GM12878 (cell line): Measurements from ENCODE around the gene RET. TPM values are rescaled to one million over a fixed set of nuclear protein-coding genes. Genes with fewer than 3 reads are reported as not detected.

ENCODE experiments used
- ATAC-seq: fragments of 200-7000 bp; cut with Tn5 transposase; 3 replicates; pipeline ENCODE4 v1.9.1; 2020; ENCODE audit warnings: mild to moderate bottlenecking, moderate library complexity
- BruUV-seq: library from RNA; stranded (reverse); fragments of 400-500 nt; replicated peaks from 2 replicates; lab custom pipeline; 2021; lab: Mats Ljungman, UMichigan
- CTCF ChIA-PET: fragments of 300-600 bp; sonication (Branson Sonifier 250); formaldehyde crosslinking; extraction: SDS; loops from one replicate; lab custom pipeline; 2021; ENCODE audit warnings: inconsistent platforms; lab: Yijun Ruan, JAX
- POLR2A ChIA-PET: fragments of 350-600 bp; formaldehyde crosslinking; extraction: SDS; loops from one replicate; lab custom pipeline; 2021; ENCODE audit warnings: inconsistent platforms; lab: Charles Lee
- RAD21 ChIA-PET: fragments of 300-600 bp; sonication (Branson Sonifier 250); formaldehyde crosslinking; loops from one replicate; lab custom pipeline; 2023; ENCODE audit warnings: antibody characterized with exemption; ENCODE audit not compliant: unreplicated experiment; lab: Charles Lee
- SMC1A ChIA-PET: fragments of 300-600 bp; sonication (Branson Sonifier 250); formaldehyde crosslinking; loops from one replicate; lab custom pipeline; 2023; ENCODE audit not compliant: unreplicated experiment, uncharacterized antibody; lab: Charles Lee
- DNase-seq: peaks from one replicate; pipeline ENCODE4 v3.0.0-alpha.2; 2011; ENCODE audit warnings: low read depth, low spot score
- FAIRE-seq: peaks from 3 replicates; lab custom pipeline; 2011; peaks lifted over from hg19 to GRCh38; lab: Jason Lieb, UNC
- H2AFZ ChIP-seq: 2 replicates; pipeline ENCODE4 v1.6.0; 2011; ENCODE audit warnings: low read depth, low read length, control low read depth; ENCODE audit not compliant: control insufficient read depth
- H3K27ac ChIP-seq: 2 replicates; pipeline ENCODE4 v1.5.1; 2011; ENCODE audit warnings: control low read depth; ENCODE audit not compliant: control insufficient read depth, insufficient read depth
- H3K27me3 ChIP-seq, 2 experiments: replicated peaks in 1 of 2; 2 replicates each; pipeline versions ENCODE4 v1.6.0 to v1.6.1; 2011; ENCODE audit warnings: low read length in 1 of 2; ENCODE audit not compliant: control insufficient read depth in 2 of 2, insufficient read depth in 2 of 2
- H3K36me3 ChIP-seq, 2 experiments: 2 replicates each; pipeline ENCODE4 v1.5.1; 2011; ENCODE audit warnings: low read length in 1 of 2; ENCODE audit not compliant: control insufficient read depth in 2 of 2, insufficient read depth in 2 of 2
- H3K4me1 ChIP-seq: 2 replicates; pipeline ENCODE4 v1.6.1; 2011; ENCODE audit warnings: mild to moderate bottlenecking, low read length, moderate library complexity, mixed read lengths; ENCODE audit not compliant: control insufficient read depth, insufficient read depth
- H3K4me2 ChIP-seq: 2 replicates; pipeline ENCODE4 v1.6.0; 2011; ENCODE audit warnings: control low read depth; ENCODE audit not compliant: control insufficient read depth, insufficient read depth
- H3K4me3 ChIP-seq: fragments of 200-600 bp; sonication (generic); 2 replicates; pipeline ENCODE4 v1.5.1; 2016
- H3K79me2 ChIP-seq: 2 replicates; pipeline ENCODE4 v1.6.0; 2011; ENCODE audit warnings: low read length; ENCODE audit not compliant: control insufficient read depth, insufficient read depth
- H3K9ac ChIP-seq: 2 replicates; pipeline ENCODE4 v1.8.0; 2011; ENCODE audit warnings: low read length, control low read depth, mixed read lengths; ENCODE audit not compliant: control insufficient read depth, insufficient read depth
- H3K9me3 ChIP-seq: replicated peaks from 3 replicates; pipeline ENCODE4 v1.5.1; 2011; ENCODE audit warnings: mild to moderate bottlenecking, low read length; ENCODE audit not compliant: control insufficient read depth, insufficient read depth
- H4K20me1 ChIP-seq: 2 replicates; pipeline ENCODE4 v1.6.0; 2011; ENCODE audit not compliant: control insufficient read depth, insufficient read depth
- ASH2L ChIP-seq: fragments of 300-600, 200-600 bp; sonication (generic); IDR thresholded peaks from 2 replicates; pipeline ENCODE4 v1.6.1; 2017; ENCODE audit warnings: low read depth, mild to moderate bottlenecking, borderline replicate concordance
- CHD1 ChIP-seq: IDR thresholded peaks from 2 replicates; pipeline ENCODE4 v1.6.1; 2012; ENCODE audit warnings: low read depth, low read length, improper control_type of control experiment
- CREB1 ChIP-seq: IDR thresholded peaks from 2 replicates; pipeline ENCODE4 v1.6.1; 2012; ENCODE audit warnings: low read depth, mild to moderate bottlenecking, inconsistent platforms
- DPF2 ChIP-seq: fragments of 450-650 bp; IDR thresholded peaks from 2 replicates; pipeline ENCODE4 v1.6.1; 2017; ENCODE audit warnings: mild to moderate bottlenecking
- EED ChIP-seq: sonication (generic); IDR thresholded peaks from 2 replicates; pipeline ENCODE4 v1.6.1; 2016; ENCODE audit warnings: antibody characterized with exemption, low read depth
- GATAD2B ChIP-seq: fragments of 450-650 bp; conservative IDR thresholded peaks from 2 replicates; pipeline ENCODE4 v1.6.1; 2017; ENCODE audit warnings: low read depth, mild to moderate bottlenecking, moderate library complexity
- NBN ChIP-seq: fragments of 450-650 bp; IDR thresholded peaks from 2 replicates; pipeline ENCODE4 v1.6.1; 2016
- RAD21 ChIP-seq: IDR thresholded peaks from 2 replicates; pipeline ENCODE4 v1.6.1; 2011; ENCODE audit warnings: mild to moderate bottlenecking, low read depth, low read length, moderate library complexity; ENCODE audit not compliant: insufficient read depth
- WGBS: methylation state at CpG from one replicate; pipeline ENCODE4 v1.1.6; 2016; ENCODE audit warnings: low lambda C conversion rate; ENCODE audit not compliant: insufficient replicate concordance, insufficient coverage; ENCODE audit errors: missing lambda C conversion rate; 5-methylcytosine and 5-hydroxymethylcytosine counted together
- in situ Hi-C: fragments of 300-500 bp; cut with MboI; formaldehyde crosslinking; loops from 9 replicates; pipeline ENCODE4 v1.14.3; 2018; ENCODE audit warnings: mixed read lengths
- intact Hi-C: fragments of 100-400 bp; cut with micrococcal nuclease; formaldehyde crosslinking; loops from one replicate; pipeline ENCODE4 v1.14.2; 2022; ENCODE audit not compliant: unreplicated experiment
- polyA plus RNA-seq, 11 experiments: library from polyadenylated mRNA; depleted of rRNA in 4 of 11; unstranded in 6 of 11; stranded (reverse) in 5 of 11; fragments of >200 nt; fragmentation: Nextera tagmentation in 4 of 11; fragmentation: Illumina TruSeq in 1 of 11; extraction: Ambion mirVana in 4 of 11; extraction: Trizol in 1 of 11; gene quantifications; 1 replicate in 1 of 11; 2 replicates in 10 of 11; pipeline versions ENCODE4 v1.2.1 to v1.2.3, GENCODE V29; 2011 to 2016; ENCODE audit warnings: inconsistent platforms in 2 of 11, missing spikeins in 2 of 11, low read depth in 1 of 11
- total RNA-seq, 4 experiments: library from RNA; depleted of rRNA in 3 of 4; stranded (reverse); fragments of >200 nt in 3 of 4; fragmentation: Illumina TruSeq in 1 of 4; extraction: Trizol in 1 of 4; gene quantifications; 2 replicates each; pipeline versions ENCODE4 v1.2.1 to v1.2.3, GENCODE V29; 2013 to 2021
- TF ChIP-seq, protein P1 (sequence below): IDR thresholded peaks from 2 replicates; pipeline ENCODE4 v1.6.1; 2012; ENCODE audit warnings: low read length, inconsistent platforms
- TF ChIP-seq, protein P2 (sequence below): fragments of 150-350 bp; IDR thresholded peaks from 2 replicates; pipeline ENCODE4 v1.6.1; 2016; ENCODE audit warnings: low read depth, low read length
- TF ChIP-seq, protein P3 (sequence below): IDR thresholded peaks from 2 replicates; pipeline ENCODE4 v1.6.1; 2011; ENCODE audit warnings: low read depth, low read length, improper control_type of control experiment, borderline replicate concordance
- TF ChIP-seq, protein P4 (sequence below): fragments of 450-650 bp; IDR thresholded peaks from 2 replicates; pipeline ENCODE4 v1.6.1; 2016; ENCODE audit warnings: mild to moderate bottlenecking
- TF ChIP-seq, protein P5 (sequence below): fragments of 450-650 bp; IDR thresholded peaks from 2 replicates; pipeline ENCODE4 v1.6.1; 2017; ENCODE audit warnings: borderline replicate concordance
- TF ChIP-seq, protein P6 (sequence below): fragments of 450-650 bp; IDR thresholded peaks from 2 replicates; pipeline ENCODE4 v1.6.1; 2017; ENCODE audit warnings: low read depth, mild to moderate bottlenecking, moderate library complexity

RET gene
- total and polyA plus RNA-seq, 10 of the 15 experiments (the other 5 are each of a cell fraction or from before 2014, with no cell fraction given), result not detected

DNA sequence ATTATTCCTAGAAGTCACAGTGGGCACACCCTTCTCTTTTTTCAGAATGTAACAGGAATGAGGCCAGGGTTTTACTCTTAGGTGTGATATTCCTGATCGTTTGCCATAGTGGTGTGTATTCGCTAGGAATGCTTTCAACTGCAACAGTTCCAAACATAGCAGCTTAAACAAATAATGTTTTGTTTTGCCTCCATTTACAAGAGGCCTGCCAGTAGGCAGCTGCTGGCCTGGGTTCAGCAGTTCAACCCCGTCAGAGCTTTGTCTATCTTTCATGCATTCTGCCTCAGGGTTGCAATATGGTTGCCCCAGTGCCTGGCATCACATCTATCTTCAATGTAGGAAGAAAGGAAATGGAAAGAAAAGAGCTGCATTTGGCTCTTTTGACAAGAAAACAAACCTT, 21.7 kb upstream of the RET start:
- 0% methylated on average over 3 of the region's 3 CpGs for WGBS
- H3K4me2 ChIP-seq, result no peak overlapping the region
- intact Hi-C loops, result no loop called here
- no peaks in the 10 kb centered on the region for H3K4me1 ChIP-seq
- no peaks in the 10 kb centered on the region; a peak in 1 of 4 replicates for H3K27me3 ChIP-seq
- ChIA-PET CTCF (no interaction called here), POLR2A (no interaction called here), SMC1A (no interaction called here), RAD21 (no interaction called here)
- FAIRE-seq (no peak), ATAC-seq (no peak), DNase-seq (no peak)
- in situ Hi-C loops, result no loop called here
- H3K79me2 ChIP-seq, result no peaks in the 10 kb centered on the region
- no peaks in the 10 kb centered on the region for H3K36me3 ChIP-seq
- BruUV-seq, result no TSS peak
- H2AFZ ChIP-seq, result no peak overlapping the region
- H3K9ac ChIP-seq, result no peak overlapping the region
- H4K20me1 ChIP-seq, result no peaks in the 10 kb centered on the region
- H3K27ac ChIP-seq, result no peak overlapping the region
- no peaks in the 10 kb centered on the region for H3K9me3 ChIP-seq
- H3K4me3 ChIP-seq, result no peak overlapping the region
- TF ChIP-seq, protein P1, sequence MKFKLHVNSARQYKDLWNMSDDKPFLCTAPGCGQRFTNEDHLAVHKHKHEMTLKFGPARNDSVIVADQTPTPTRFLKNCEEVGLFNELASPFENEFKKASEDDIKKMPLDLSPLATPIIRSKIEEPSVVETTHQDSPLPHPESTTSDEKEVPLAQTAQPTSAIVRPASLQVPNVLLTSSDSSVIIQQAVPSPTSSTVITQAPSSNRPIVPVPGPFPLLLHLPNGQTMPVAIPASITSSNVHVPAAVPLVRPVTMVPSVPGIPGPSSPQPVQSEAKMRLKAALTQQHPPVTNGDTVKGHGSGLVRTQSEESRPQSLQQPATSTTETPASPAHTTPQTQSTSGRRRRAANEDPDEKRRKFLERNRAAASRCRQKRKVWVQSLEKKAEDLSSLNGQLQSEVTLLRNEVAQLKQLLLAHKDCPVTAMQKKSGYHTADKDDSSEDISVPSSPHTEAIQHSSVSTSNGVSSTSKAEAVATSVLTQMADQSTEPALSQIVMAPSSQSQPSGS, result no peak
- TF ChIP-seq GATAD2B, result no peak
- no peak for TF ChIP-seq RAD21
- TF ChIP-seq, protein P2, sequence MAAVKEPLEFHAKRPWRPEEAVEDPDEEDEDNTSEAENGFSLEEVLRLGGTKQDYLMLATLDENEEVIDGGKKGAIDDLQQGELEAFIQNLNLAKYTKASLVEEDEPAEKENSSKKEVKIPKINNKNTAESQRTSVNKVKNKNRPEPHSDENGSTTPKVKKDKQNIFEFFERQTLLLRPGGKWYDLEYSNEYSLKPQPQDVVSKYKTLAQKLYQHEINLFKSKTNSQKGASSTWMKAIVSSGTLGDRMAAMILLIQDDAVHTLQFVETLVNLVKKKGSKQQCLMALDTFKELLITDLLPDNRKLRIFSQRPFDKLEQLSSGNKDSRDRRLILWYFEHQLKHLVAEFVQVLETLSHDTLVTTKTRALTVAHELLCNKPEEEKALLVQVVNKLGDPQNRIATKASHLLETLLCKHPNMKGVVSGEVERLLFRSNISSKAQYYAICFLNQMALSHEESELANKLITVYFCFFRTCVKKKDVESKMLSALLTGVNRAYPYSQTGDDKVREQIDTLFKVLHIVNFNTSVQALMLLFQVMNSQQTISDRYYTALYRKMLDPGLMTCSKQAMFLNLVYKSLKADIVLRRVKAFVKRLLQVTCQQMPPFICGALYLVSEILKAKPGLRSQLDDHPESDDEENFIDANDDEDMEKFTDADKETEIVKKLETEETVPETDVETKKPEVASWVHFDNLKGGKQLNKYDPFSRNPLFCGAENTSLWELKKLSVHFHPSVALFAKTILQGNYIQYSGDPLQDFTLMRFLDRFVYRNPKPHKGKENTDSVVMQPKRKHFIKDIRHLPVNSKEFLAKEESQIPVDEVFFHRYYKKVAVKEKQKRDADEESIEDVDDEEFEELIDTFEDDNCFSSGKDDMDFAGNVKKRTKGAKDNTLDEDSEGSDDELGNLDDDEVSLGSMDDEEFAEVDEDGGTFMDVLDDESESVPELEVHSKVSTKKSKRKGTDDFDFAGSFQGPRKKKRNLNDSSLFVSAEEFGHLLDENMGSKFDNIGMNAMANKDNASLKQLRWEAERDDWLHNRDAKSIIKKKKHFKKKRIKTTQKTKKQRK, result no peak
- TF ChIP-seq ASH2L, result no peak
- TF ChIP-seq, protein P3, sequence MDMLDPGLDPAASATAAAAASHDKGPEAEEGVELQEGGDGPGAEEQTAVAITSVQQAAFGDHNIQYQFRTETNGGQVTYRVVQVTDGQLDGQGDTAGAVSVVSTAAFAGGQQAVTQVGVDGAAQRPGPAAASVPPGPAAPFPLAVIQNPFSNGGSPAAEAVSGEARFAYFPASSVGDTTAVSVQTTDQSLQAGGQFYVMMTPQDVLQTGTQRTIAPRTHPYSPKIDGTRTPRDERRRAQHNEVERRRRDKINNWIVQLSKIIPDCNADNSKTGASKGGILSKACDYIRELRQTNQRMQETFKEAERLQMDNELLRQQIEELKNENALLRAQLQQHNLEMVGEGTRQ, result no peak
- TF ChIP-seq, protein P4, sequence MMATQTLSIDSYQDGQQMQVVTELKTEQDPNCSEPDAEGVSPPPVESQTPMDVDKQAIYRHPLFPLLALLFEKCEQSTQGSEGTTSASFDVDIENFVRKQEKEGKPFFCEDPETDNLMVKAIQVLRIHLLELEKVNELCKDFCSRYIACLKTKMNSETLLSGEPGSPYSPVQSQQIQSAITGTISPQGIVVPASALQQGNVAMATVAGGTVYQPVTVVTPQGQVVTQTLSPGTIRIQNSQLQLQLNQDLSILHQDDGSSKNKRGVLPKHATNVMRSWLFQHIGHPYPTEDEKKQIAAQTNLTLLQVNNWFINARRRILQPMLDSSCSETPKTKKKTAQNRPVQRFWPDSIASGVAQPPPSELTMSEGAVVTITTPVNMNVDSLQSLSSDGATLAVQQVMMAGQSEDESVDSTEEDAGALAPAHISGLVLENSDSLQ, result no peak
- TF ChIP-seq, protein P5, sequence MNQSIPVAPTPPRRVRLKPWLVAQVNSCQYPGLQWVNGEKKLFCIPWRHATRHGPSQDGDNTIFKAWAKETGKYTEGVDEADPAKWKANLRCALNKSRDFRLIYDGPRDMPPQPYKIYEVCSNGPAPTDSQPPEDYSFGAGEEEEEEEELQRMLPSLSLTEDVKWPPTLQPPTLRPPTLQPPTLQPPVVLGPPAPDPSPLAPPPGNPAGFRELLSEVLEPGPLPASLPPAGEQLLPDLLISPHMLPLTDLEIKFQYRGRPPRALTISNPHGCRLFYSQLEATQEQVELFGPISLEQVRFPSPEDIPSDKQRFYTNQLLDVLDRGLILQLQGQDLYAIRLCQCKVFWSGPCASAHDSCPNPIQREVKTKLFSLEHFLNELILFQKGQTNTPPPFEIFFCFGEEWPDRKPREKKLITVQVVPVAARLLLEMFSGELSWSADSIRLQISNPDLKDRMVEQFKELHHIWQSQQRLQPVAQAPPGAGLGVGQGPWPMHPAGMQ, result no peak
- TF ChIP-seq, protein P6, sequence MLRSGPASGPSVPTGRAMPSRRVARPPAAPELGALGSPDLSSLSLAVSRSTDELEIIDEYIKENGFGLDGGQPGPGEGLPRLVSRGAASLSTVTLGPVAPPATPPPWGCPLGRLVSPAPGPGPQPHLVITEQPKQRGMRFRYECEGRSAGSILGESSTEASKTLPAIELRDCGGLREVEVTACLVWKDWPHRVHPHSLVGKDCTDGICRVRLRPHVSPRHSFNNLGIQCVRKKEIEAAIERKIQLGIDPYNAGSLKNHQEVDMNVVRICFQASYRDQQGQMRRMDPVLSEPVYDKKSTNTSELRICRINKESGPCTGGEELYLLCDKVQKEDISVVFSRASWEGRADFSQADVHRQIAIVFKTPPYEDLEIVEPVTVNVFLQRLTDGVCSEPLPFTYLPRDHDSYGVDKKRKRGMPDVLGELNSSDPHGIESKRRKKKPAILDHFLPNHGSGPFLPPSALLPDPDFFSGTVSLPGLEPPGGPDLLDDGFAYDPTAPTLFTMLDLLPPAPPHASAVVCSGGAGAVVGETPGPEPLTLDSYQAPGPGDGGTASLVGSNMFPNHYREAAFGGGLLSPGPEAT, result no peak
- TF ChIP-seq CHD1, result no peak
- no peak for TF ChIP-seq DPF2
- no peak for TF ChIP-seq NBN
- no peak for TF ChIP-seq EED
- no peak for TF ChIP-seq CREB1
